NCI-H2196 (cell line): ENCODE measurements around the gene CXCL9.
"Not testable (repeated sequence)": the region's sequence is repeated elsewhere in the genome, so short reads cannot be mapped to it uniquely, and the experiment has no call there.

Source experiments
- DNase-seq: peaks from one replicate; lab custom pipeline; 2025; ENCODE audit not compliant: unreplicated experiment; lab: John Stamatoyannopoulos, UW

CXCL9 gene

GRCh38 chr4:76007089-76007862 is at the start of gene CXCL9:
CXCL9 (minus strand) TSS chr4:76007509; CDS start chr4:76007449, 60 bp downstream.
- DNase-seq, result no peak

GRCh38 chr4:76055421-76055820 is 48.1 kb upstream of the CXCL9 start:
- DNase-seq, result no peak

GRCh38 chr4:76055016-76055415 is 47.7 kb upstream of the CXCL9 start:
- DNase-seq, result no peak

- no peak for DNase-seq
Measured at GRCh38 chr4:76053730-76054129, 46.4 kb upstream of the CXCL9 start.

GRCh38 chr4:76050560-76051050 is 43.3 kb upstream of the CXCL9 start:
- not testable (repeated sequence) for DNase-seq

GRCh38 chr4:76049860-76050416 is 42.6 kb upstream of the CXCL9 start:
- not testable (repeated sequence) for DNase-seq

- DNase-seq, result not testable (repeated sequence)
Measured at GRCh38 chr4:76044686-76045085, 37.4 kb upstream of the CXCL9 start.

GRCh38 chr4:76043306-76043705 is 36.0 kb upstream of the CXCL9 start:
- not testable (repeated sequence) for DNase-seq

GRCh38 chr4:76042241-76042998 is 35.1 kb upstream of the CXCL9 start:
- DNase-seq, result not testable (repeated sequence)

- no peak for DNase-seq
Measured at GRCh38 chr4:76036855-76037254, 29.5 kb upstream of the CXCL9 start.

GRCh38 chr4:76035799-76036380 is 28.6 kb upstream of the CXCL9 start, which contains the start of gene CXCL11:
CXCL11 (minus strand) TSS chr4:76036070; CDS start chr4:76035987, 83 bp downstream.
- no peak for DNase-seq

GRCh38 chr4:76035141-76035540 is 27.8 kb upstream of the CXCL9 start:
- no peak for DNase-seq

GRCh38 chr4:76029300-76029699 is 22.0 kb upstream of the CXCL9 start:
- DNase-seq, result no peak

- no peak for DNase-seq
Measured at GRCh38 chr4:76028350-76028765, 21.0 kb upstream of the CXCL9 start.

- no peak for DNase-seq
Measured at GRCh38 chr4:76024065-76024464, 16.8 kb upstream of the CXCL9 start.

- no peak for DNase-seq
Measured at GRCh38 chr4:76023389-76023788, 16.1 kb upstream of the CXCL9 start, which contains the start of gene CXCL10. CXCL10 (minus strand) TSS chr4:76023497; CDS start chr4:76023431, 66 bp downstream.

- DNase-seq, result no peak
Measured at GRCh38 chr4:76022677-76023076, 15.4 kb upstream of the CXCL9 start.

GRCh38 chr4:76022031-76022430 is 14.7 kb upstream of the CXCL9 start:
- no peak for DNase-seq

- DNase-seq, result no peak
Measured at GRCh38 chr4:76017056-76017686, 9.9 kb upstream of the CXCL9 start.

- no peak for DNase-seq
Measured at GRCh38 chr4:76016393-76016792, 9.1 kb upstream of the CXCL9 start.

- no peak for DNase-seq
Measured at GRCh38 chr4:76013540-76013939, 6.2 kb upstream of the CXCL9 start.
